DND-41 (cell line): ENCODE measurements around the gene VPS35.

ENCODE experiments used
- CTCF ChIP-seq: IDR thresholded peaks from 2 replicates; pipeline ENCODE4 v1.5.1; 2012; ENCODE audit warnings: borderline replicate concordance, low read length, moderate library complexity, mild to moderate bottlenecking; ENCODE audit not compliant: poor library complexity, severe bottlenecking; ENCODE audit errors: extremely low read depth
- EZH2 ChIP-seq: IDR thresholded peaks from 3 replicates; pipeline ENCODE4 v1.6.1; 2012; ENCODE audit warnings: borderline replicate concordance, low read depth, mild to moderate bottlenecking, moderate library complexity, low read length, inconsistent platforms; ENCODE audit not compliant: severe bottlenecking

- TF ChIP-seq CTCF (no peak), EZH2 (no peak)
Observed at GRCh38 chr16:46715769-46716305, 26.9 kb upstream of the VPS35 start.
